ENCODE results near the gene EPHA3. TPM values are rescaled to one million over a fixed set of nuclear protein-coding genes. Genes with fewer than 3 reads are reported as not detected.
"Not testable (repeated sequence)": the region's sequence is repeated elsewhere in the genome, so short reads cannot be mapped to it uniquely, and the experiment has no call there.

The EPHA3 gene
- total RNA-seq, 1 donor from 2014 or later, result 0.17 TPM

GRCh38 chr3:89332793-89333192, 225.4 kb downstream of the EPHA3 start:
- no peak overlapping the region for H3K4me3 Mint-ChIP-seq (ENCODE audit: low read depth)
- no peaks in the 10 kb centered on the region for H3K27me3 Mint-ChIP-seq
- no peak for TF ChIP-seq CTCF (IDR thresholded peaks at IDR 0.05; ENCODE audit: unreplicated experiment)
- no peak overlapping the region for H3K27ac Mint-ChIP-seq
- no peak for DNase-seq (ENCODE audit: low spot score, unreplicated experiment)
- H3K9me3 Mint-ChIP-seq (ENCODE audit: low read depth), result no peaks in the 10 kb centered on the region
- peaks cover 11% of the 10 kb centered on the region for H3K4me1 Mint-ChIP-seq (ENCODE audit: low read depth)
- H3K36me3 Mint-ChIP-seq (ENCODE audit: insufficient read depth), result no peaks in the 10 kb centered on the region

DNA sequence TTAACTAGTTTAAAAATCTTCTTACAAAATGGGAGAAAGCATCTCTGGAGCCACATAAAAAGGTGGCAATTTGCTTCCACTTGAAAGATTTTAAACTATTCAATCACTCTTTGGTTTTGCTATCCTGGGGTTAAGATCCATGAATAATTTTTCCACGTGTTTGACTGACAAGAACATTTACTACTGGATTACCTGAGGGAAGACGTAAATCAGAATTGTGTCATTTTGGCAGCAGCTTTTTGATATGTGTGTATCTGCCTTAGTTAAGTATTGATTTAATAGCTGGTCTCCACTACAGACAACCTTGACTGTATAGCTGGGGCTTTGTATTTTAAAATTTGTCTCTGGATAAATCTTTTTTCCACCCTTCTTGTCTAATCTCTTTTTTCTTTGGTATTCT, 228.3 kb downstream of the EPHA3 start:
- Mint-ChIP-seq H3K4me3 (ENCODE audit: low read depth) (no peak overlapping the region), H3K27me3 (no peaks in the 10 kb centered on the region), H3K4me1 (ENCODE audit: low read depth) (peaks cover 11% of the 10 kb centered on the region), H3K36me3 (ENCODE audit: insufficient read depth) (no peaks in the 10 kb centered on the region), H3K9me3 (ENCODE audit: low read depth) (peaks cover 3% of the 10 kb centered on the region), H3K27ac (no peak overlapping the region)
- no peak for TF ChIP-seq CTCF (IDR thresholded peaks at IDR 0.05; ENCODE audit: unreplicated experiment)
- DNase-seq (ENCODE audit: low spot score, unreplicated experiment), result no peak

- H3K36me3 Mint-ChIP-seq (ENCODE audit: insufficient read depth), result no peaks in the 10 kb centered on the region
- no peak overlapping the region for H3K27ac Mint-ChIP-seq
- no peaks in the 10 kb centered on the region for H3K27me3 Mint-ChIP-seq
- DNase-seq (ENCODE audit: low spot score, unreplicated experiment), result no peak
- H3K4me1 Mint-ChIP-seq (ENCODE audit: low read depth), result peaks cover 3% of the 10 kb centered on the region
- no peak overlapping the region for H3K4me3 Mint-ChIP-seq (ENCODE audit: low read depth)
- peaks cover 3% of the 10 kb centered on the region for H3K9me3 Mint-ChIP-seq (ENCODE audit: low read depth)
- TF ChIP-seq CTCF (IDR thresholded peaks at IDR 0.05; ENCODE audit: unreplicated experiment), result no peak
These were observed 233.0 kb downstream of the EPHA3 start for GRCh38 chr3:89340408-89340807.

GRCh38 chr3:89344076-89344475, 236.7 kb downstream of the EPHA3 start:
- H3K27me3 Mint-ChIP-seq, result no peaks in the 10 kb centered on the region

GRCh38 chr3:89350935-89351334, 243.5 kb downstream of the EPHA3 start:
- not testable (repeated sequence) for H3K27ac Mint-ChIP-seq; H3K36me3 Mint-ChIP-seq (ENCODE audit: insufficient read depth); H3K4me1 Mint-ChIP-seq (ENCODE audit: low read depth); H3K9me3 Mint-ChIP-seq (ENCODE audit: low read depth); H3K4me3 Mint-ChIP-seq (ENCODE audit: low read depth); H3K27me3 Mint-ChIP-seq; DNase-seq (ENCODE audit: low spot score, unreplicated experiment)

More at GRCh38 chr3:89344076-89344475, 236.7 kb downstream of the EPHA3 start:
- no peak for DNase-seq (ENCODE audit: low spot score, unreplicated experiment)
- no peak for TF ChIP-seq CTCF (IDR thresholded peaks at IDR 0.05; ENCODE audit: unreplicated experiment)
- no peak overlapping the region for H3K27ac Mint-ChIP-seq
- no peaks in the 10 kb centered on the region for H3K36me3 Mint-ChIP-seq (ENCODE audit: insufficient read depth)
- no peaks in the 10 kb centered on the region for H3K9me3 Mint-ChIP-seq (ENCODE audit: low read depth)
- H3K4me3 Mint-ChIP-seq (ENCODE audit: low read depth), result no peak overlapping the region
- H3K4me1 Mint-ChIP-seq (ENCODE audit: low read depth), result peaks cover 3% of the 10 kb centered on the region

DNA sequence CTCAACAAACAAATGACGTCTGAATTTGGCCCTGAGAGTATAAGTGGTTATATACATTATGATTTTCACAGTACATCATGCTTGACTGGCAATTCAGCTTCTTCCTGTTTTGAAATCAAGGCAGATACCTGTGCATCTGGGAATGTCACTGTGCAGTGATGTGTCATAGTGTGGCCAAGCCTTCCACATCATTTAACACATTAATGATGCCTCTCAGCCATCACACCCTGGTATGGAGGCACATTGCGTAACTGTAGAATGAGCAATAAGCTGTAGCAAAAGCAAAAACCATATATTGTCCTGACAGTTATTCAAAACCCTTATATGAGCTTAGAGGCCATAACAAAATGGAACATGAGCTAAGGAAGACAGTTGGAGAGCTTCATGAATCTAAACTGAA, 246.0 kb downstream of the EPHA3 start:
- no peak overlapping the region for H3K4me3 Mint-ChIP-seq (ENCODE audit: low read depth)

More for the DNA sequence above, 246.0 kb downstream of the EPHA3 start:
- no peaks in the 10 kb centered on the region for H3K36me3 Mint-ChIP-seq (ENCODE audit: insufficient read depth)
- no peak overlapping the region for H3K27ac Mint-ChIP-seq
- H3K27me3 Mint-ChIP-seq, result no peaks in the 10 kb centered on the region
- H3K9me3 Mint-ChIP-seq (ENCODE audit: low read depth), result peaks cover 4% of the 10 kb centered on the region
- DNase-seq (ENCODE audit: low spot score, unreplicated experiment), result no peak
- TF ChIP-seq CTCF (IDR thresholded peaks at IDR 0.05; ENCODE audit: unreplicated experiment), result no peak
- no peaks in the 10 kb centered on the region for H3K4me1 Mint-ChIP-seq (ENCODE audit: low read depth)

Data from progenitor cell of endocrine pancreas (in vitro differentiated cells).